HG03097 (cell line): Measurements from ENCODE around the gene LRRTM3.

Source experiments
- ATAC-seq: cut with Tn5 transposase; IDR thresholded peaks from one replicate; pipeline ENCODE4 v1.9.1; 2021; ENCODE audit not compliant: unreplicated experiment, low FRiP score

LRRTM3 gene

DNA sequence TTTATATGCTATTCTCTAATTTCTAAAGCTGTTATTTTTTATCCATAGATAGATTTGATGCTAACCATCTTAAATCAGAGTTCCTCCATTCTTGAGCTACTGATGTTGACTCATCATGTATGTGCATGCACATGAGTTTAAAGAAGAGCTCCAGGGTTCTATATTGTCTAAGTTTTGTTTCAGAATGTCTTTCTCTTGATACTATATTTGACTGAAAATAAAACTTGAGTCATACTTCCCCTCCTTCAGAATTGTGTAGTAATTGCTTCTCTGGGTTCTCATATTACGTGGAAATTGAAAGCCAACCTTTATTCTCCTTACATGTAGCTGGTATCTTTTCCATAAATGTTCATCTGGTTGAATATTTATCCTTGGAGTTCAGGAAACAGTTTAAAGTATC is 89.4 kb downstream of the LRRTM3 start:
- no peak for ATAC-seq

DNA sequence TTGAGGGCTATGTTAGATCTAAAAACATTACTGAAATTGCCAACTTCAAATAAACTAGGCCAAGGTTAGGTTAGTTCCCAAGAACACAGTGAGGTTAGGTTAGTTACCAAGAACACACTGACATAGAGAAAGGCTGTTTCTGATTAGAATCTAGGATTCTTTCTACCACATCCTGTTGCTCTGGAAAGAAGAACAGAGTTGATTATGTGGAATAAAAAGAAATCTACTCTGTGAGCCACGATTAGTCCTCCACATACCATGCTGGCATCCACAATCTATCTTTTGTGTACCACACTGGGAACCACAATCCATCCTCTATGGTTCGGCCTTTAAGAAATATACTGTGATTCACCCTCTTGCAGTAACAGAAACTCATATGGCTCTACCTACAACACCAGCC is 91.4 kb downstream of the LRRTM3 start:
- ATAC-seq: no peak

DNA sequence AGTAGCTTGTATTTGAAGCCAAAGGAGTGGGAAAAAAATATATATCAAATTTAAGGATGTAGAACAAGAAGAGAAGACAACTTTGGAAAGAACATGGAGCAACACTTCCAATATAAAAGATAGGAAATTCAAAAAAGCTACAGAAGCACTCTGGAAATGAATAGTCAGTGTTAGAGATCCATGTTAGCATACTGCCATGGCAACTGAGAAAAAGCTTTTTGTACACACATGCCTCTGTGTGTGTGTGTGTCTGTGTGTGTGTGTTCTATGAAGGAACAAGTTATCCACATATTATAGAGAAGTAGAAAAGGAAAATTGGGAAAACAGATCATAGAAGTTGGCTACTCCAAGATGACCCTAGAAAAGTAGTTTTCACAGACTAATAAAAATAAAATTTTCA is 96.3 kb downstream of the LRRTM3 start:
- ATAC-seq: no peak

DNA sequence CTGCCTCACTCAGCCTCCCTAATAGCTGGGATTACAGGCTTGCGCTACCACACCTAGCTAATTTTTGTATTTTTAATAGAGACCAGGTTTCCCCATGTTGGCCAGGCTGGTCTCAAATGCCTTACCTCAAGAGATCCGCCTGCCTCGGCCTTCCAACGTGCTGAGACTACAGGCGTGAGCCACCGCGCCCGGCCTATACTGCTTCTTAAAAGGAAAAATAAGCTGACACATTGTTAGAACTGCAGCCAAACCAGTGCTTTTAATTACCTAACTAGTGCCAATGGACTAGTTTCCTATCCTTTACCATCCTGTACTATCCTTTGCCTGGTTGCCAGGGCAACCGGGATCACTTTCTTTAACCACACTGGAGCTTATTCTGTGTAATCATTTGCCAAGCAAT is 108.0 kb downstream of the LRRTM3 start:
- ATAC-seq: no peak

DNA sequence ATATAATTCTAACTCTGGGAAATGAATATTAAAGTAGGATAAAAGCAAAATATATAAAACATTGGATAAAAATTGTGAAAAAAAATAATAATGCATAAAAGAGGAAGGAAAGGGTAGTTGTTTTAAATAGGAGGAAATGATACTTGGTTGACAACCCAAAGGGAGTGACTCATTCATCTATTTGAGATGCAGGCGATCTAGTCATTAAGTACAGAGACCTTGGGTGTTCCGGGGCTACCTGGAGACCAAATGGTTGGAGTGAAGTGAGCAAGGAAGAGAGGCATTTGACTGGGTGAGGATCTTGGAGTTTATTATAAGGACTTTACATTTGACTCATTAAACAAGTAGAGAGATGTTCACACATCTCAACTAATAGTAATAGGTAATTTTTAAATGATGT is 111.0 kb downstream of the LRRTM3 start:
- ATAC-seq: no peak

DNA sequence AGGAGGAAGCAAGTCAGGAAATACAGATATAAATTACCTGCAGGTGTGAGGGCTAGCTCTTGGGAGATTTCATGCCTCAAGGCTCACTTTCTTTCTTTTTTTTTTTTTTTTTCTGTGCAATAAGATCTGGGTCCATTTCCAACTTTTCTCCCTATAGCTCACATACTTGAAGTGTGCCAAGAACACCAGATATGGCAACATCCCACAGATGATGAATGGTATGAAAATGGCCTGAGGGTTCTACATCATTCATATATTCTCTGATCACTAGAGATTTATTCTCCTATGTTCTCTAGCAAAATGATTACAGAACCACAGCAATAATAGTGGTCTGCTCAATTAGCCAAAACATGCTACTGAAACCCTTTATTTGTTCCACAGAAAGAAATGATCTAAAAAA is 117.2 kb downstream of the LRRTM3 start:
- ATAC-seq: no peak

DNA sequence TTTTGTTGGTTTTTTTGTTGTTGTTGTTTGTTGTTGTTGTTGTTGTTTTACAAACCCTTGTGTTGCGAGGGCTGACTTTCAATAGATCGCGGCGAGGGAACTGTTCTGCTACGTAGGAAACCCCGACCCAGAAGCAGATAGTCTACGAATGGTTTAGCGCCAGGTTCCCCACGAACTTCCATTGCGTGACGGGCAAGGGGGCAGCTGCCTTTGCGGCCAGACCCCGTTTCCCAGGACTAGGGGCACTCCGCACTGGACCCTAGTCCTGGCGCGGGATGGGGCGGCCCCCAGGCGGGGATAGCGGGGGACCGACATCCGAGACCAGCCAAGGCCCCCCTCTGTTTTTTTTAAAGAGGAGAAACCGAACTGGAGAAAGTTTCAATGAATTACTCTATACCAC is 119.6 kb downstream of the LRRTM3 start:
- ATAC-seq: no peak

DNA sequence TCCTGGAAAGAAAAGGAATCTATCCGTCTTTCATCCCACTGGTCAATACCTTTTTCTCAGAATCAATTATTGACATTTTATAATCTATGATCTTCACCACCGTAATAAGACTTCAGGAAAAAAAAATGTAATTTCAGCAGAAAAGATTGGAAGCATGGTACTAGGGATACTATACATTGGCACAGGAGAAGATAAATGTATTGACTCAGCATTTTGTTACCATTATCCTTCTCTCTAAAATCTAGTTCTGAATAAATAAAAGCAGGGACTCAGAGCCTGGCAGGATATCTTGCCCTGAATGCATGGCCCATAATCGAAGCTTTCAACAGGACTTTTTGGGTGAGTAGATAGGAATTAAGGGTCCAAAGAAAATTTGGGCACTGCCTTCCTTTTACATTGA is 120.7 kb downstream of the LRRTM3 start:
- no peak for ATAC-seq

DNA sequence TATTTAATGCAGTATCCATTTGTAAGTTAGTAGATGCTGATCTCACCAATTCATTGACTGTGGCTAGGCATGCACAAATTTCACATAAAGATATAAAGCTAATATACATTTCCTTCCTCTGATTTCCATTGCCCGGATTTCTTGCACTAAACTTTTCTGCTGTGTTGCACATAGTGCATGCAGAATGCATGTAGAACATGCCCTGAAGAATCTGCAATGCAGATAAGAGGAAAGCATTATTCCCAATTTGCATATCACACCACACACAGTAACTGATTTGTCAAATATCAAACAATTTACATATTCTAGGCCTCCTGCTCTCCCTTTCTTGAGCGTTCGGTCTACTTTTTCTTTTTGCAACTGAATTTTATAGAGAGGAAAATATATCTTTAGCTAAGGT is 124.2 kb downstream of the LRRTM3 start:
- no peak for ATAC-seq

DNA sequence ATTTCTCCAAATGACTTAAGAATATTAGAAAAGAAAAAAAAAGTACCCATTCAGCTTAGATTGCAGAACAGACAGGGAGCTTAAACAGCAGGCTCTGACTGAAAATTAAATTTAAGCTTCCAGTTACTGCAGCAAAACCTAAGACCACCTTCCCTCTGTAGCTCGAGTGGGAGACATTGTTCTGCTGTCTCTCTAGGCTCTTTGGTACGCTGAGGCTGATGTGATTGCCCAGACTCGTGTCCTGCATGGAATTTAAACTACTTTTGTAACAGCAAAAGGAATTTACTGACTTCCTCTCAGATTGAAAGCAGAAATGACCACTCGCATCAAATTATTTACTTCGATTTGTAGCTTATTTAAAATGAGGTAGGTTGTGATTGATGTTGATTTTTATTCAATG is 124.6 kb downstream of the LRRTM3 start:
- ATAC-seq: no peak

DNA sequence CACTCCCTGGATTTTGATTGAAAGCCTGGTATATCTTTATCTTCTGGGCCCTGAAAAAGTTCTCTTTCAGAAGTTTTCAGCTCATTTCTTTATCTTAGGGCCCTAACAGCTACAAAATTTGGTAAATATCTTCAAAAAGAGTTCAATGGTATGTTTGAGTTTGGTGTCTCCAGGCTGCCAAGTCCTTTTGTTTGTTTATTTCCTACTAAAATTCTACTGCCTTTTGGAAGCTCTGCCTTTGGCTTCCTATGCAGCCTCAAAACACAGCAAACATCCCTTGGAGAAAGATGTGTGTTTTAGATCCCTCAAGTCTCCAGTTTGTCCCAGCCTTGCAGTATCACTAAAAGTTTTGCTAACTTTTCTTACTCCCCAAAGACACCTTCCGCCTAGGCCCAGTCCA is 146.8 kb downstream of the LRRTM3 start:
- ATAC-seq: no peak

DNA sequence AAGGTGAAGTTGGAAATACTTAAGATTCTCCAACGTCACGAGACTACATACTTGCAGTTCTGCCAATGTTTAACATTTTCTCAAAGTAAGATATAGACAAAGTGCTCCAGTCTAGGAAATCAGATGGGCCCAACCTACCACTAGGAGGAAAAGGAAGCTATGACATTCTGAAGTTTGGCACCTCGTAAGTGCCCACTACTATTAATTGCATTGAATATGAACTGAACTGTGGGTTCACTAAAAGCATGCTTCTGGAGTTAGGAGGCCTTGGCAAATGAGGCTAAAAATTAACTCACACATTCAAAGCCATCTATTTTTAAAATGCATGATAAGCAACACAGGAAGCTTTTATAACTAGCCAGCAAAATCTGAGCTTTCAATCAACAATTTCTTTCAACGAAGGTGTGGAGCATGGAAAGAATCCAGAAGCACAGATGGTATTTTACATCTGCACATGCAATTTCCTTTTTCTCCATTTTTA is 149.7 kb downstream of the LRRTM3 start:
- ATAC-seq: no peak

DNA sequence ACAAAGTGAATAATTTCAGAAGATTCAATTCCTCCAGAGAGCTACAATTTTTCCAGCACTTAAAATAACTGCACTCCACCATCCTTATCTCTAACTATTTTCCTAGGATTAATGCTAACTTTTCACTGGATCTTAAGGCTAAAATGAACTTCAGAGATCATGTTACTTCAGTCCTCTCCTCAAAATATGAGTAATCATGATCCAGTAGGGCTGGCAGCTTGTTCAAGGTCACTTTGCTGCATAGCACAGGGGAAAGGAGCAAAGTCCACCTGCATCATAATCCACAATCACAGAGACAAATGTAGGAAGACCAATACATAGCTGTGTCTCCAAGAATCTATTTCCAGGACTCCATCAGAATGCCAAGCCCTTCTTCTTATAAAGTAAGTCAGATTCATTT is 150.3 kb downstream of the LRRTM3 start:
- ATAC-seq: no peak

DNA sequence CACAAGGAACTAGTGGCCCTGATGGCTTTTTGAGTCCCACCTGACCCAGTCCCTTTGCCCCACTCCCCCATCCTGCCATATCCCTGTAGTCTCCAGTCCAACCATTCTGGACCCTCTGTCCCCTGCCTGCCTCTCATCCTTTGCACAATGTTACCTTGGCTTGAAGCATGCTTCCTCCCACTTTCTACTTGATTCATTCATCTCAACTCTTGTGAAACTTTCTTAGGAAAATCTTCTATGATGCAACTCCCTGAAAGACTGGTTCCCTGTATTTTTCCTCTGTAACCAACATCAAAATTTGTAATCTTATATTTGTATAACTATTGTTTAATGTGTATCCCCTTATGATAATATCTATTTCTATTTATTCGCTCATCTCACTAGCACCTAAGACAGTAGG is 151.5 kb downstream of the LRRTM3 start:
- no peak for ATAC-seq

DNA sequence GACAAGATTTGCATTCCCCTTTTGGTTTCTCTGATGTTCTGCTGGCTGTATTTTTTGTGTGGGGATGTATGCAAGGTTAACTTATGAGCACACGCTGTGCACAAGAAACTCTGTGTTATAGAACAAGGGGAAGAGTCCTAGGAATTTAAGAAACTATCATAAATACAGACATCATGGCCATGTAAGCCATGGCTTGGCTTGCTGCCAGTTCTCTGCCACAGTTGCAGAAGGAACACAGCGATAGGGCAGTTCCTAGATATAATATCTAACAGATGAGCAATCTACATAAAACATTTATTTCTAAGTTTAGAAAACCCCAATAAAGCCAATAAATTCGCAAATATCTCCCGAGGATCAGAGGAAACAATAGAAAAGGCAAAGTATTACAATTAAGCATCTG is 153.3 kb downstream of the LRRTM3 start:
- no peak for ATAC-seq

DNA sequence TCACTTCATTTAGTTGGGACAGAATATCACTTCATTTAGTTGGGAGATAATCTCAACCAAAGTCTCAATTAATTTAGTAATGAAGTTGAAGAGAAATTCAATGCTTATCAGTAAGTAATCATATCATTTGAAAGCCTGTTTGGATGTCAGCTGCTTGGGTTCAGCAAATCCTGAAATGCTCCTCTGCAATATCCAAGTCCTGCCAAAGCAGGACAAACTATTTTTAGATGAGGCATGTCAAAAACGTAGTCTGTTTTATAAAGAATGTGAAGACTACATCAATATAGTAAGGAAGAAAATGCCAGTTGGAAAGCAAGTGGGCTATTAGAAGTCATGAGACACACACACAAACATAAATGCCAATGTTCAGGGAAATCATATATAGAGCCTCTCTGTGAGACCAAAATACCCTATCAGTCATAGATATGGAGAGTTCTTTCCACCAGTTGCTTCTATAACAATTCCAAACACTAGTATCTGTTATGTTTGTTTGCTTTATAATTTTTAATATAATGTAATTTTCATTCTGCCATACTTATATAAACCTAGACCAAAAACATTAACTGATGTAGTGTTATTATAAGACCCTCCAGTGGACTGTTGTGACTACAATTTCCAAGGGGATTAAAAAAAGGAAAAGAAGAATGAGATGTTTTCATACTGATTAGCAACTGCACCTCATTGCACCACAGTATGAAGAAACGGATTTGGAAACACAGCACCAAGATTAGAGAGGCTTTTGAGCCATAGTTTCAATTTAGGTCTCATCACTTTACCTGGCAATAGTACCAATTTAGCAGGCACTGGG is 160.7 kb downstream of the LRRTM3 start:
- ATAC-seq: no peak

DNA sequence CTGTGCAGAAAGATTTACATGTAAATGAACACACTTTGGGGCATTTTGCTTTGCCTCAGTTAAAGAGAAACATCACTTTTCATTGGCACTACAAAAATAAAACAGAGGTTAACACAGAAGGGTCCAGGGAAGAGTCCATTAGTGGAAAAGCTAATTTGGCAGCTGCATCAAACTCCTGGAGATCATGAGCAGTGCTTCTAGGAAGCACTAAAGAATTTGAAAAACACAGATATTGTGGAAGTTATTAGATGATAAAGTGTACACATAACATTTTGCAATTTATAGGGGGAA is 161.2 kb downstream of the LRRTM3 start:
- ATAC-seq: no peak

DNA sequence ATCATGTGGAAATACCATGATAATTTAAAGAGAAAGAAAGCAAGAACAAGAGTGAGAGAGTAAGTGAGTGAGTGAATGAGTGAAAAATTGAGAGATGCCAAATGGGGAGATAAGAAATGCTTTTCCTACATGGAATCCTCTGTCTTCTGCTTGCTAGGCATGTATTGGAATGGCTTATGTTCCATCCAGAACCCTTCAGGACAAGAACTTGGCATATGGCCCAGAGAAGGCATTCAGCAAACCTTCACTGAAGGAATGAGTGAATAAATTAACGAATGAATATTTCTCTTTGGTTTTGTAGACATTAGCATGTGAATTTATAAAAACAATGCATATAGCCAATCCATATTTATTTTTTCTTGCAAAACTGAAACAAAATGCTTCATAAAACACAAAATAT is 162.2 kb downstream of the LRRTM3 start:
- no peak for ATAC-seq

DNA sequence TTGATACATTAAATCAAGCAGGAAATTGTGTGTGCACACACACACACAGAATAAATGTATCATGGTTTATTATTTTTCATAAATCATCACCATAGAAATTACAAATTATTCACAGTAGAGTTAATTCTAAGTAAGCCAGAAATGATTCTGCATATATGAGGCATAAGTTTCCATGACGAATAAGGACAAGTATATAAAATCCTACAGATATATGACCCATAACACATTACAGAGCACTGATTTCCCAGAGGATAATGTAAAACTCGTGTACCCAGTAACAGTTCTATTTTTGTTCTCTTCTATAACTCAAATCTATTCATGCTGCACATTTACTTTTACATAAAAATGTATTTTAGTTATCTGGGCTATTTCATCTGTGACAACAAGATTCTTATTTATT is 169.7 kb downstream of the LRRTM3 start:
- ATAC-seq: no peak

DNA sequence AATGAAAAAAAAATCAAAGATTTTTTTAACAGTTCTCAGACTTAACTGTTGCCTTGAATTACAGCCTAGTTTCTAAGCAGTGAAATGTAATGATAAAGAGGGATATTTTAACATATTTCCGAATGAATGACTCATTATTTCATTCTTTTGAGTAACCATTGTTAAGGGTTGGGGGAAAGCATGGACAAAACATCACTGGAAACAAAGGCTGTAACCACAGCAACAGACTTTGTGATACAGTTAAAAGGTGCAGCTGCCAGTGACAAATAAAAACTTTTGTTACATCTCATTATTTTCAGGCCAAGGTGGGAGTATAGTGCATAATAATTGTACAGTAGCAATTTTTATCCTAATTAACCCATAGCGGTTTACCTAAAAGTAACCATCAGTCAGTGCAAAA is 172.6 kb downstream of the LRRTM3 start:
- no peak for ATAC-seq

DNA sequence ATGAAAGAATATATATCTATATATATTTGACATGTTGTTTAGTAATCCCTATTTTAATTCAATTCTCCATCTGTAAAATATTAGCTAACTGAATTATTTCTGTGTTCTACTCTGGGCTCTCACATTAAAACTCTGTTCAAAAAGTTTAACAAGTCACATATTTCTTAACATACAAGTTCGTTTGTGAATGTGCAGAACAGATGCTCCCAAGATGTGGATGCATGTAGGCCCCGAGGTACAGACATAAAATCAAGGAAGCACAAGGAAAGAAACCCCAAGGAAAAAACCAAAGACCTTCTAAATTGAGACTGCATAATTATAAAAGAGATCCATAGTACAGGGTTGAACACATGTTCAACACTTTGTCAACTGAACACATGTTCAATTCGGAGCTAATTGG is 175.1 kb downstream of the LRRTM3 start:
- no peak for ATAC-seq

DNA sequence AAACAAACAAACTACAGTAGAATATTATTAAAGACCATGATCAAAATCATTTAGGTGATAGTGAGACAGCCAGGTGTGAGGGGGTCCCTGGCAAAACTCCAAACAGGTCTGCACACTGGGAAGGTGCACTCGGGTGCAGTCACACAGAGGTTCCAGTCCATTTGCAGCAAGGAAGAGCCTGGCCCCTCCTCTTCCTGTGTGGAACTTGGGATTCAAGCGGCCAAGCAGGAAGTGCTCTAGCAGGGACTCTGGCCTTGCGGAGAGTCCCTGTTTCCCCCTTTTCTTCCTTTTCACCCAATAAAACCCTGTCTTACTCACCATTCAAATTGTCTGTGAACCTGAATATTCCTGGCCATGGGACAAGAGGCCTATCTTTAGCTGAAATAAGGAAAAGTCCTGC is 181.8 kb downstream of the LRRTM3 start:
- ATAC-seq: no peak

DNA sequence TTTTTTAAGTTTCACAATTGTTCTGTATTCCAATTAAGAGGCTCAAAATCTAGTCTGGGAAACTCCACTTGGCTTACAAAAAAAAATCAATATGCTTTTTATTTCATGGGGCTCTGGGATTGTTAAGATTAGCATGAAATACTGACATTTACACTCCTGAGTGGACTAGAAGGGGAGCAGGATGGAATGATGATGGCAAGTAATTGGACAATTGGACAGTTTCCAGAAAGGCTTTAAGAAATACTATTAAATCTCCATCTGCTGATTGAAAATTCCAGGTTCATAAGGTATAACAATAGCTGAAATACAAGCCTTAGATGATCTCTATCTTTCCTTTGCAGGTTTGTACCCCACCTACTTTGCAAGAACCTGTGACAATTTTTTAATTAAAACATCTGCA is 184.4 kb downstream of the LRRTM3 start:
- ATAC-seq: no peak
